Skeletal muscle tissue (tissue), 4 donors: ENCODE data around the gene SSR3. TPM values are rescaled to one million over a fixed set of nuclear protein-coding genes. Genes with fewer than 3 reads are reported as not detected.
"Not testable (repeated sequence)": the region's sequence is repeated elsewhere in the genome, so short reads cannot be mapped to it uniquely, and the experiment has no call there.

Source experiments
- H3K27ac ChIP-seq: one replicate; pipeline ENCODE4 v1.7.0; 2013; ENCODE audit warnings: mild to moderate bottlenecking, low read depth, low read length, inconsistent platforms
- H3K27me3 ChIP-seq, 3 donors: one replicate each; pipeline ENCODE4 v1.7.0; 2013; ENCODE audit warnings: low read length in 3 of 3; ENCODE audit not compliant: control insufficient read depth in 3 of 3, insufficient read depth in 3 of 3
- H3K36me3 ChIP-seq, 3 donors: one replicate each; pipeline ENCODE4 v1.7.0; 2013; ENCODE audit warnings: low read length in 3 of 3; ENCODE audit not compliant: control insufficient read depth in 3 of 3, insufficient read depth in 3 of 3
- H3K4me1 ChIP-seq, 3 donors: one replicate each; pipeline ENCODE4 v1.7.0; 2013; ENCODE audit warnings: low read length in 3 of 3, mild to moderate bottlenecking in 3 of 3; ENCODE audit not compliant: control insufficient read depth in 3 of 3, insufficient read depth in 3 of 3
- H3K4me3 ChIP-seq, 3 donors: one replicate each; pipeline ENCODE4 v1.7.0; 2013; ENCODE audit warnings: low read length in 3 of 3
- H3K9ac ChIP-seq, 3 donors: one replicate each; pipeline ENCODE4 v1.7.0; 2013; ENCODE audit warnings: low read length in 3 of 3, mild to moderate bottlenecking in 3 of 3, moderate library complexity in 2 of 3, low read depth in 1 of 3
- H3K9me3 ChIP-seq, 3 donors: one replicate each; pipeline ENCODE4 v1.7.0; 2013; ENCODE audit warnings: low read length in 3 of 3; ENCODE audit not compliant: control insufficient read depth in 3 of 3
- total RNA-seq: library from RNA; depleted of rRNA; stranded (reverse); fragments of >200 nt; gene quantifications from one replicate; pipeline ENCODE4 v1.2.3, GENCODE V29; 2014
- donor health status: Osteomylitis.

The SSR3 gene
- total RNA-seq, 1 donor from 2014 or later: 71.5 TPM

GRCh38 chr3:156593814-156594213, 38.9 kb upstream of the SSR3 start:
- Histone ChIP-seq H3K27me3 (no peaks in the 10 kb centered on the region), H3K27ac (no peak overlapping the region), H3K4me3 (peak overlapping the region in 1 of 3 donors; percentile 59)

GRCh38 chr3:156589806-156590205, 34.9 kb upstream of the SSR3 start:
- H3K9ac ChIP-seq, H3K27me3 ChIP-seq, H3K36me3 ChIP-seq, H3K27ac ChIP-seq, H3K9me3 ChIP-seq, H3K4me3 ChIP-seq: not testable (repeated sequence)
- peaks cover 8 to 11% (median 9%) of the 10 kb centered on the region in 3 donors for H3K4me1 ChIP-seq

More at GRCh38 chr3:156593814-156594213, 38.9 kb upstream of the SSR3 start:
- peaks cover 0 to 8% (median 3%) of the 10 kb centered on the region in 3 donors for H3K4me1 ChIP-seq
- H3K36me3 ChIP-seq: no peaks in the 10 kb centered on the region
- H3K9me3 ChIP-seq: no peaks in the 10 kb centered on the region
- no peak overlapping the region for H3K9ac ChIP-seq

GRCh38 chr3:156587760-156588069, 32.8 kb upstream of the SSR3 start:
- H3K9ac ChIP-seq: no peak overlapping the region
- no peaks in the 10 kb centered on the region for H3K36me3 ChIP-seq
- H3K9me3 ChIP-seq: no peaks in the 10 kb centered on the region
- no peak overlapping the region for H3K4me3 ChIP-seq
- no peaks in the 10 kb centered on the region for H3K27me3 ChIP-seq
- peaks cover 0 to 9% (median 8%) of the 10 kb centered on the region in 3 donors for H3K4me1 ChIP-seq
- H3K27ac ChIP-seq: no peak overlapping the region

- Histone ChIP-seq H3K4me3 (no peak overlapping the region), H3K27me3 (no peaks in the 10 kb centered on the region), H3K36me3 (no peaks in the 10 kb centered on the region), H3K9me3 (no peaks in the 10 kb centered on the region), H3K9ac (no peak overlapping the region), H3K27ac (no peak overlapping the region), H3K4me1 (peaks cover 0 to 9% (median 8%) of the 10 kb centered on the region in 3 donors)
Measured at GRCh38 chr3:156586905-156587759, 32.2 kb upstream of the SSR3 start.

- Histone ChIP-seq H3K4me1 (peaks cover 0 to 9% (median 8%) of the 10 kb centered on the region in 3 donors), H3K4me3 (no peak overlapping the region), H3K27ac (no peak overlapping the region), H3K27me3 (no peaks in the 10 kb centered on the region), H3K9ac (no peak overlapping the region), H3K36me3 (no peaks in the 10 kb centered on the region), H3K9me3 (no peaks in the 10 kb centered on the region)
Measured at GRCh38 chr3:156583469-156583868, 28.6 kb upstream of the SSR3 start.

GRCh38 chr3:156582532-156583183, 27.7 kb upstream of the SSR3 start:
- Histone ChIP-seq H3K36me3 (no peaks in the 10 kb centered on the region), H3K27ac (no peak overlapping the region), H3K9me3 (no peaks in the 10 kb centered on the region), H3K27me3 (no peaks in the 10 kb centered on the region), H3K9ac (no peak overlapping the region), H3K4me3 (no peak overlapping the region), H3K4me1 (peaks cover 0 to 8% (median 6%) of the 10 kb centered on the region in 3 donors)

- H3K9me3 ChIP-seq: no peaks in the 10 kb centered on the region
- H3K36me3 ChIP-seq: no peaks in the 10 kb centered on the region
- peaks cover 0 to 2% (median 0%) of the 10 kb centered on the region in 3 donors for H3K4me1 ChIP-seq
- no peaks in the 10 kb centered on the region for H3K27me3 ChIP-seq
- H3K4me3 ChIP-seq: no peak overlapping the region
- no peak overlapping the region for H3K27ac ChIP-seq
- no peak overlapping the region for H3K9ac ChIP-seq
Measured at GRCh38 chr3:156581954-156582353, 27.0 kb upstream of the SSR3 start.

GRCh38 chr3:156581033-156581432, 26.1 kb upstream of the SSR3 start:
- Histone ChIP-seq H3K4me3 (no peak overlapping the region), H3K9ac (no peak overlapping the region), H3K9me3 (no peaks in the 10 kb centered on the region), H3K27ac (no peak overlapping the region), H3K27me3 (no peaks in the 10 kb centered on the region), H3K36me3 (no peaks in the 10 kb centered on the region), H3K4me1 (no peaks in the 10 kb centered on the region)

- no peaks in the 10 kb centered on the region for H3K9me3 ChIP-seq
- H3K9ac ChIP-seq: no peak overlapping the region
- H3K27ac ChIP-seq: no peak overlapping the region
- H3K36me3 ChIP-seq: no peaks in the 10 kb centered on the region
- H3K4me3 ChIP-seq: no peak overlapping the region
- H3K27me3 ChIP-seq: no peaks in the 10 kb centered on the region
- no peaks in the 10 kb centered on the region for H3K4me1 ChIP-seq
Measured at GRCh38 chr3:156579427-156579851, 24.5 kb upstream of the SSR3 start.

GRCh38 chr3:156577736-156578135, 22.8 kb upstream of the SSR3 start:
- Histone ChIP-seq H3K9ac (no peak overlapping the region), H3K27ac (no peak overlapping the region), H3K27me3 (no peaks in the 10 kb centered on the region), H3K4me3 (no peak overlapping the region), H3K9me3 (no peaks in the 10 kb centered on the region), H3K4me1 (no peaks in the 10 kb centered on the region), H3K36me3 (no peaks in the 10 kb centered on the region)
